Lower leg skin (tissue), 3 donors: ENCODE data around the gene DGCR8.

Experiments
- POLR2A ChIP-seq, 2 donors: fragments of 450-650 bp; IDR thresholded peaks; one replicate each; pipeline ENCODE4 v1.6.1; 2016 to 2017; ENCODE audit warnings: antibody characterized with exemption in 2 of 2, mild to moderate bottlenecking in 1 of 2, moderate library complexity in 1 of 2
- TF ChIP-seq, protein P1 (sequence below), 3 donors: fragments of 450-650 bp; IDR thresholded peaks; one replicate each; pipeline ENCODE4 v1.5.1; 2016; ENCODE audit warnings: antibody characterized with exemption in 3 of 3, mild to moderate bottlenecking in 3 of 3, moderate library complexity in 2 of 3

DNA sequence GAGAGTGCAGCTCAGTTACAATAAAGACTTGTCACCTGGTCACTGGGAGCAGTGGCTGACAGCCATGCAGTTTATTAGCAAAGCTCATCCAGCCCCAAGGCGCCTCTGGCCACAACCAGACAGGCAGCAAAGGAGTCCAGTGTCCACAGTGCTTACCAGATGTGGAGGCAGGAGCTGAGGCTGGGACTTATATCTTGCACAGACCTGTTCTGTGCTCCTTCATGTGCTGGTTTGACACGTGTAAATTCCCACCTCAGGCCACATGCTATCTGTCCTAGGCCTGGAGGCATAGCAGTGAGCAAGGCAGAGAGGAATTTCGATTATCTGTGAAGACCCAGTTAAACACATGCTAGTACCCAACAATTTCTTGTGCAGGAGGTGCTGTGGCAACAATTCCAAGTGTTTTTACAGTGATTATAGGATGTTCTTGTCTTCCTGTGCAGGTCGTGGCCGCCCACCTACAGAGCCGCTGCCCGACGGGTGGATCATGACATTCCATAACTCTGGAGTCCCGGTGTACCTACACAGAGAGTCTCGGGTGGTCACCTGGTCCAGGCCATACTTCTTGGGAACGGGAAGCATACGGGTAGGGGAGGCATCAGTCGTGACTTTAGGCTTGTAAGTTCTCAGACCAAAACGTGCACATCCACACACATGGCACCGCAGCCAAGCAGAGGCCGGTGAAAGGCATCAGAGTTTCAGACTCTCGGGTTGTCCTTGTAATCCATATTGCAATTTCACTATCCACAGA, 9.4 kb downstream of the DGCR8 start:
- TF ChIP-seq, protein P1, sequence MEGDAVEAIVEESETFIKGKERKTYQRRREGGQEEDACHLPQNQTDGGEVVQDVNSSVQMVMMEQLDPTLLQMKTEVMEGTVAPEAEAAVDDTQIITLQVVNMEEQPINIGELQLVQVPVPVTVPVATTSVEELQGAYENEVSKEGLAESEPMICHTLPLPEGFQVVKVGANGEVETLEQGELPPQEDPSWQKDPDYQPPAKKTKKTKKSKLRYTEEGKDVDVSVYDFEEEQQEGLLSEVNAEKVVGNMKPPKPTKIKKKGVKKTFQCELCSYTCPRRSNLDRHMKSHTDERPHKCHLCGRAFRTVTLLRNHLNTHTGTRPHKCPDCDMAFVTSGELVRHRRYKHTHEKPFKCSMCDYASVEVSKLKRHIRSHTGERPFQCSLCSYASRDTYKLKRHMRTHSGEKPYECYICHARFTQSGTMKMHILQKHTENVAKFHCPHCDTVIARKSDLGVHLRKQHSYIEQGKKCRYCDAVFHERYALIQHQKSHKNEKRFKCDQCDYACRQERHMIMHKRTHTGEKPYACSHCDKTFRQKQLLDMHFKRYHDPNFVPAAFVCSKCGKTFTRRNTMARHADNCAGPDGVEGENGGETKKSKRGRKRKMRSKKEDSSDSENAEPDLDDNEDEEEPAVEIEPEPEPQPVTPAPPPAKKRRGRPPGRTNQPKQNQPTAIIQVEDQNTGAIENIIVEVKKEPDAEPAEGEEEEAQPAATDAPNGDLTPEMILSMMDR (IDR thresholded peaks at IDR 0.05) = no peak
- TF ChIP-seq POLR2A (IDR thresholded peaks at IDR 0.05) = no peak
